IPS-18a (cell line): Measurements from ENCODE around the gene CLPTM1L.
"Not testable (repeated sequence)": the region's sequence is repeated elsewhere in the genome, so short reads cannot be mapped to it uniquely, and the experiment has no call there.

Experiments used
- H3K27ac ChIP-seq: one replicate; pipeline ENCODE4 v1.5.1; 2013; ENCODE audit warnings: low read length
- H3K27me3 ChIP-seq: one replicate; pipeline ENCODE4 v1.6.1; 2013; ENCODE audit warnings: mild to moderate bottlenecking, low read length; ENCODE audit not compliant: control insufficient read depth, insufficient read depth
- H3K36me3 ChIP-seq: one replicate; pipeline ENCODE4 v1.6.1; 2013; ENCODE audit warnings: low read depth, low read length; ENCODE audit not compliant: control insufficient read depth
- H3K4me1 ChIP-seq: one replicate; pipeline ENCODE4 v1.6.1; 2013; ENCODE audit warnings: low read depth, low read length; ENCODE audit not compliant: control insufficient read depth
- H3K4me3 ChIP-seq: one replicate; pipeline ENCODE4 v1.5.1; 2013; ENCODE audit warnings: low read length
- H3K9ac ChIP-seq: one replicate; pipeline ENCODE4 v1.6.1; 2013; ENCODE audit warnings: mild to moderate bottlenecking, low read length, moderate library complexity
- H3K9me3 ChIP-seq: one replicate; pipeline ENCODE4 v1.6.1; 2013; ENCODE audit warnings: low read depth, low read length; ENCODE audit not compliant: control insufficient read depth

Gene CLPTM1L

DNA sequence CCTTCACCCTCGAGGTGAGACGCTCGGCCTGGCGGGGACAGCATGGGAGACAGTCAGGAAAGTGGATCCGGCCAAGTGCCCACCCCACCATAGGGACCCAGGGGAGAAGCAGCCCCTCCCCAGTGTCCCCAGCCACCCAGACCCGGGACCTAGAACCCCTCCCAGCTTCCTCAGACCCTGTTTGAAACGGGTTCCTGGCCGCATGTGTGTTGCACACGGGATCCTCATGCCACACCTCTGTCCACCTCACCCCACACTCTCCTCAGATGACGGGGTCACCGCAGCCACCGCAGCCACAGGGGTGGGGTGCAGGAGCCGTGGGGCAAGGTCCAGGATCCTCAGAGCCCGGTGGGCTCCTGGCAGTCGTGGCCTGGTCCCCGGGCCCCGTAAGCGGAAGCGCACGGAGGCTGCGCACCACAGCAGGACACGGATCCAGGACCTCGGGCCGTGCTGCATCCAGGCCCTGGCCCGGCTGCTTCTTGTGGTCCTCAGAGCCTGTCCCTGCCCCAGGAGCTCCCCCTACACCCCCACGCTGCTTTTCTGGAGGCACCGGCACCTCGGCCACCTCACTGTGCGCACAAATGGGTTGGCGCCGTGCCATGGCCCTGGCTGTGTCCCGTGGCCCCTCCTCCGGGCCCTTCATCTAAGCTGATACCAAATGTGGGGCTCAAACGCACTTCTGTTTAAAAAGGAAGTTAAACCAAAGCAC, 65.3 kb downstream of the CLPTM1L start:
- H3K9me3 ChIP-seq: no peaks in the 10 kb centered on the region
- H3K4me1 ChIP-seq: no peaks in the 10 kb centered on the region
- H3K27me3 ChIP-seq: no peaks in the 10 kb centered on the region
- peaks cover 5% of the 10 kb centered on the region for H3K36me3 ChIP-seq
- H3K4me3 ChIP-seq: no peak overlapping the region
- H3K27ac ChIP-seq: no peak overlapping the region
- H3K9ac ChIP-seq: no peak overlapping the region

DNA sequence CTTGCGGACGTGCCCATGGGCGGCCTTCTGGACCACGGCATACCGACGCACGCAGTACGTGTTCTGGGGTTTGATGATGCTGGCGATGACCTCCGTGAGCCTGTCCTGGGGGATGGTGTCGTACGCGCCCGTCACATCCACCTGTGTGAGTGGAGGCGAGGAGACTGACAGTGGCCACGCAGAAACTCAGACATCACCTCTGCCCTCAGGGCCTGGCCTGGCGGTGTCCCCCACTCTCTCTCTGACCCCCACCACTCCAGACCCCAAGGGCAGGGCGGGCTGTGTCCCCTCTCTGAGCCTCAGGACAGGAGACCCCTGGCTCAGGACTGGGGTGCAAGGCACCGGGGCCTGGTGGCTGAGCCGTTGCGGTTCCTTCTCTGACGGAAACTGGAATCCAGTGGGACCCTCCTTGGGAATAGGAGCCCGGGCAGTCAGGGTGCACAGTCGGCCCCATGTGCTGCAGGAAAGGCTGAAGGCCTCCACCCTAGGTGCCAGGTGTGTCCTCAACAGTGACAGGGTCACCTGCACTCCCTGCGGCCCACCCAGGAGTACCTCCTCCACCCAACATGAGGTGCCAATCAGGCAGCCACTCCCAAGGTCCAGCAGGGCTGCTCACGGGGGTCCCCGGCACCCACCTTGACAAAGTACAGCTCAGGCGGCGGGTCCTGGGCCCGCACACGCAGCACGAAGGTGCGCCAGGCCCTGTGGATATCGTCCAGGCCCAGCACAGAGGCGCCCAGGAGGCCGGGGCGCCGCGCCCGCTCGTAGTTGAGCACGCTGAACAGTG, 66.0 kb downstream of the CLPTM1L start:
- H3K36me3 ChIP-seq: peaks cover 5% of the 10 kb centered on the region
- no peaks in the 10 kb centered on the region for H3K9me3 ChIP-seq
- no peak overlapping the region for H3K4me3 ChIP-seq
- no peaks in the 10 kb centered on the region for H3K27me3 ChIP-seq
- H3K27ac ChIP-seq: no peak overlapping the region
- H3K4me1 ChIP-seq: no peaks in the 10 kb centered on the region
- no peak overlapping the region for H3K9ac ChIP-seq

DNA sequence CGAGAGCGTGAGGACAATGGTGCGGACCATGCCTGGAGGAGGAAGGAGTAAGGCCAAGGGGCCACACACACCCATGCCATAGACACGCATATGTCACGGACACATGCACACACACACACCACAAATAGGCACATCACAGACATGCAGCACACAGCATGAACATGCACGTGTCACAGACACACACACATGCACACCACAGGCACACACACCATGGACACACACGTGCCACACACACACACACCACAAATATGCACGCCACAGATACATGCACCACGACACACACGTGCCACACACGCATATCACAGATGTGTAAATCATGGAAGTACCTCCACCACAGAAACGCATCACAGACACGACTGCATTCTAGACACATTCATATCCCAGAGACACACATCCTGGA, 66.7 kb downstream of the CLPTM1L start:
- H3K36me3 ChIP-seq: peaks cover 5% of the 10 kb centered on the region
- H3K4me3 ChIP-seq: no peak overlapping the region
- no peaks in the 10 kb centered on the region for H3K9me3 ChIP-seq
- H3K9ac ChIP-seq: no peak overlapping the region
- H3K27ac ChIP-seq: no peak overlapping the region
- H3K27me3 ChIP-seq: no peaks in the 10 kb centered on the region
- H3K4me1 ChIP-seq: no peaks in the 10 kb centered on the region

DNA sequence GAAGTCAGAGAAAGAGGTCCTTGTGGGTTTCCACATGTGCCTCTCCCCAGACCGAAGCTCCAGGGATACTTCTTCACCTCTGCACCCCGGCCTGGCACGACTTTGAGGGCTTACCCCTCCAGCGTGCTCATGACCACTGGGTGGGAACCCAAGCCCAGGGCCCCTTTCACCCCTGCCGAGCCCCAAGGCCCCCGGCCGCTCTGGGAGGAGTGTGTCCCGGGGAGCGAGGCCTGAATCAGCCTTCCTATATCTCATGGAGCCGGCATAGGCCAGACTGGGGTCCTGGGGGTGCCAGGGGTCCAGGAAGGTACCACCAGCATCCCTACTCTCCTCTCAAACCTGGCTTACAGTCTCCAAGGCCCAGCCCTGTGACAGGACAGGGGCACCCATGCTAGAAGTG, 67.1 kb downstream of the CLPTM1L start:
- Histone ChIP-seq H3K36me3 (peaks cover 5% of the 10 kb centered on the region), H3K27ac (no peak overlapping the region), H3K9me3 (no peaks in the 10 kb centered on the region), H3K4me1 (no peaks in the 10 kb centered on the region), H3K27me3 (no peaks in the 10 kb centered on the region), H3K4me3 (no peak overlapping the region), H3K9ac (no peak overlapping the region)

DNA sequence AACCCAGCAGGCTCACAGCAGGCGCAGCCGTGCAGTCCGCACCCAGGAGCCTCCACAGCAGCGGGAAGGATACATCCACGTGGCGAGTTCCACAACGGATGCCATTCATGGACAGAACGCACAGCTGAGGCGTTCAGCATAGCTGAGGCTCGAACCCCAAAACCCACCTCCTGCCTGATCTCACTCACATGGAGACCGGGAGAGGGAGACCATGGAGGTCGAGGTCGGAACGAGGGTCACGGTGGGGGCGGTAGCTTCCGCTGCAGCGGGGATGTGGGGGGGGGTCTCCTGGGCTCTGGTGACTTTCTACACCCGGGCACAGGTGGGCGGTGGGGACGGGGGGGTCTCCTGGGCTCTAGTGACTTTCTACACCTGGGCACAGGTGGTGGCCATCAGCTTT, 67.6 kb downstream of the CLPTM1L start:
- H3K27me3 ChIP-seq: no peaks in the 10 kb centered on the region
- no peak overlapping the region for H3K27ac ChIP-seq
- peaks cover 5% of the 10 kb centered on the region for H3K36me3 ChIP-seq
- H3K9ac ChIP-seq: no peak overlapping the region
- H3K9me3 ChIP-seq: no peaks in the 10 kb centered on the region
- no peaks in the 10 kb centered on the region for H3K4me1 ChIP-seq
- H3K4me3 ChIP-seq: no peak overlapping the region

DNA sequence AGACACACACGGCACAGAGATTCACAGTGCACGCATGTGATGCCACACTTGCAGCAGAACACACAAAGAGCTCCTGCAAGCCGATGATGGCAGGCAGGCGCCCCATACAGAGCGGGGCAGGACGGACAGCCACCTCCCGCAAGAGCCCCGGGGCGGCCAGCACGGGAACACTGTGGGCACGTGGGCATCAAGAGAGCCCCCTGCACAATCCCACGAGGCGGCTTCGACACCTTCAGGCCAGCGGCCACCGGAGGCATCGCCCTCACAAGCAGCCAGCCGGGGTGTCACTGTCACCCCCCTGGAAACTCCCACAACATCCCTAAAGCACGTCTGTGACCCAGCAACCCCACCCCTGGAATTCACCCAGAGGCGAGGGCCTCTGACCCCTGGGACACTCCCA, 68.0 kb downstream of the CLPTM1L start:
- no peak overlapping the region for H3K9ac ChIP-seq
- H3K27me3 ChIP-seq: no peaks in the 10 kb centered on the region
- no peak overlapping the region for H3K4me3 ChIP-seq
- no peaks in the 10 kb centered on the region for H3K4me1 ChIP-seq
- peaks cover 5% of the 10 kb centered on the region for H3K36me3 ChIP-seq
- H3K27ac ChIP-seq: no peak overlapping the region
- no peaks in the 10 kb centered on the region for H3K9me3 ChIP-seq

DNA sequence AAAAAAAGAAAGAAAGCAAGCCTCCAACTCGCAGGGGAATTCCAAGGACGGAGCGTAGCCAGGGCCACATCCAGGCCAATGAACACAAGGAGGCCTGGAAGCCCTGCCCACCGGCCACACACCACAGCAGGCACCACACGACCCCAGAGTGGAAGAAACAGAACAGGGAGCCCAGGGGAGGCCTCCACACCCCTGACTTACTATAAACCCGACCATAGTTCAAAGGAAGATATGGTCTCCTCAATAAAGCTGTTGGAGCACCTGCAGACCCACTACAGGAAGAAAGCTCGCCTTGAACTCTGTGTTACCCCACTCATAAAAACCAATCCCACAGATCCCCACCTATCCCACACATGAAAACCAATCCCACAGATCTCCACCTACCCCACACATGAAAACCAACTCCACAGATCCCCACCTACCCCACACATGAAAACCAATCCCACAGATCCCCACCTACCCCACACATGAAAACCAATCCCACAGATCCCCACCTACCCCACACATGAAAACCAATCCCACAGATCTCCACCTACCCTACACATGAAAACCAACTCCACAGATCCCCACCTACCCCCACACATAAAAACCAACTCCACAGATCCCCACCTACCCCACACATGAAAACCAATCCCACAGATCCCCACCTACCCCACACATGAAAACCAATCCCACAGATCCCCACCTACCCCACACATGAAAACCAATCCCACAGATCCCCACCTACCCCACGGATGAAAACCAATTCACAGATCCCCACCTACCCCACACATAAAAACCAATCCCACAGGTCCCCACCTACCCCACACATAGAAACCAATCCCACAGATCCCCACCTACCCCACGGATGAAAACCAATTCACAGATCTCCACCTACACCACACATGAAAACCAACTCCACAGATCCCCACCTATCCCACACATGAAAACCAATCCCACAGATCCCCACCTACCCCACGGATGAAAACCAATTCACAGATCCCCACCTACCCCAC, 69.2 kb downstream of the CLPTM1L start:
- H3K27me3 ChIP-seq, H3K36me3 ChIP-seq, H3K4me3 ChIP-seq, H3K9ac ChIP-seq, H3K27ac ChIP-seq, H3K4me1 ChIP-seq, H3K9me3 ChIP-seq: not testable (repeated sequence)

DNA sequence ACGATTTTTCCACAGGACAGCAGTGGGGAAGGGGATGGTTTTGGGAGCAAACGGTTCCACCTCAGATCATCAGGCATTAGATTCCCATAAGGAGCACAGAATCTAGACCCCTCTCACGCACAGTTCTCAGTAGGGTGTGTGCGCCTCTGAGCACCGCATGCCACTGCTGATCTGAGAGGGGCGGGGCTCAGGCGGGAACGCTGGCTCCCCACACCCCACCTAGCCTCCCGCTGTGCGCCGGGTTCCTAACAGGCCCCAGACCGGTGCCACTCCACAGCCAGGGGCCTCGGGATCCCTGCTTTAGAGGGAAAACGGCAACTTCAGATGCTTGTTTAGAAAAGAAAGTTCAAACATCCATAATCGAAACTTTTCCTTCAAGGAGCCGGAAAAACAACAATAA, 70.4 kb downstream of the CLPTM1L start:
- Histone ChIP-seq H3K36me3 (peaks cover 5% of the 10 kb centered on the region), H3K9ac (no peak overlapping the region), H3K9me3 (no peaks in the 10 kb centered on the region), H3K4me1 (no peaks in the 10 kb centered on the region), H3K27ac (no peak overlapping the region), H3K4me3 (no peak overlapping the region), H3K27me3 (no peaks in the 10 kb centered on the region)

DNA sequence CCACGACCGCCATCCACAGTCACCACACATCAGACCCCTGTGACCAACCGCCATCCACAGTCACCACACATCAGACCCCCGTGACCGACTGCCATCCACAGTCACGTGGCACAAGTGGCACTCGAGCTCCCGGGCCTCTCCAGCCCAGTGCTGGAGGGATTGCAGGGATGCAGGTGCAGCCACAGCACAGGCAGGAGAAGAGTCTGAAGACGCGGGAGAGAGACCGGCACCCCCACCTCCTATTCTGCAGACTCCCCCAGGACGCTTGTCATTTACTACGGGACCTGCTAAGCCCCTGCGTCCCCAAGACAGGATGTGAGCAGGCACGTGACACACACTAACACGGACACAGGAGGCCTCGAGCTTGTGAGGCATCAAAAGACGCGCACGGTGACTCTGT, 71.2 kb downstream of the CLPTM1L start:
- Histone ChIP-seq H3K9me3 (no peaks in the 10 kb centered on the region), H3K4me1 (no peaks in the 10 kb centered on the region), H3K36me3 (peaks cover 5% of the 10 kb centered on the region), H3K4me3 (no peak overlapping the region), H3K27ac (no peak overlapping the region), H3K27me3 (no peaks in the 10 kb centered on the region), H3K9ac (no peak overlapping the region)

DNA sequence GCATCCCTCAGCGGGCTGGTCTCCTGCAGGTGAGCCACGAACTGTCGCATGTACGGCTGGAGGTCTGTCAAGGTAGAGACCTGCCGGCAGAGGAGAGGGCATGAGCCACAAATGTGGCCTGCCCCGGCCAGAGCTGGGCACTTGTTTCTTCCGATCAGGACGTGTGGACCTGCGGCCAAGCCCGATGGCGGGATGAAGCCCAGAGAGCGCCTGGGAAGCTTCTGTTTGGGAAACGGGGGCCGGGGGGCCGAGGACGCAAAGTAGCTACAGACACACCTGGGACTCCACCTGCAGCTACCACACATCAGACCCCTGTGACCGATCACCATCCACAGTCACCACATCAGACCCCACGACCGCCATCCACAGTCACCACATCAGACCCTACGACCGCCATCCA, 72.7 kb downstream of the CLPTM1L start:
- Histone ChIP-seq H3K4me3 (no peak overlapping the region), H3K4me1 (no peaks in the 10 kb centered on the region), H3K27ac (no peak overlapping the region), H3K27me3 (no peaks in the 10 kb centered on the region), H3K9me3 (no peaks in the 10 kb centered on the region), H3K9ac (no peak overlapping the region), H3K36me3 (no peaks in the 10 kb centered on the region)
